Measurements from ENCODE around the gene SDS. TPM values are rescaled to one million over a fixed set of nuclear protein-coding genes. Genes with fewer than 3 reads are reported as not detected.

The SDS gene
- total and polyA plus RNA-seq, 2 of the 13 experiments (the other 11 are each of a cell fraction or from before 2014, with no cell fraction given), result not detected

- TF ChIP-seq CBX2 (IDR thresholded peaks at IDR 0.05; ENCODE audit: low read depth, low read length), result no peak
- TF ChIP-seq CBX2 (CRISPR knock-in tag; IDR thresholded peaks at IDR 0.05; ENCODE audit: low read depth), result no peak
- no peak for TF ChIP-seq POLR2AphosphoS5 (IDR thresholded peaks at IDR 0.05; ENCODE audit: low read depth, low read length)
- no peak for TF ChIP-seq MED13 (CRISPR knock-in tag; IDR thresholded peaks at IDR 0.05)
- no peak for TF ChIP-seq ZNF597 (CRISPR knock-in tag; IDR thresholded peaks at IDR 0.05)
- TF ChIP-seq NCOR1 (IDR thresholded peaks at IDR 0.05; ENCODE audit: borderline replicate concordance, low read length), result no peak
- TF ChIP-seq ZSCAN29 (CRISPR knock-in tag; conservative IDR thresholded peaks at IDR 0.05), result no peak
- TF ChIP-seq PLRG1 (conservative IDR thresholded peaks at IDR 0.05), result no peak
- no peak for TF ChIP-seq ZSCAN31 (CRISPR knock-in tag; IDR thresholded peaks at IDR 0.05; ENCODE audit: low read depth)
- TF ChIP-seq ATF6 (CRISPR knock-in tag; conservative IDR thresholded peaks at IDR 0.05), result no peak
- TF ChIP-seq TOPORS (CRISPR knock-in tag; IDR thresholded peaks at IDR 0.05), result no peak
These were observed 41.9 kb downstream of the SDS start (continued) for GRCh38 chr12:113361574-113362370.
